ENCODE measurements around the gene SH3YL1.

DNA sequence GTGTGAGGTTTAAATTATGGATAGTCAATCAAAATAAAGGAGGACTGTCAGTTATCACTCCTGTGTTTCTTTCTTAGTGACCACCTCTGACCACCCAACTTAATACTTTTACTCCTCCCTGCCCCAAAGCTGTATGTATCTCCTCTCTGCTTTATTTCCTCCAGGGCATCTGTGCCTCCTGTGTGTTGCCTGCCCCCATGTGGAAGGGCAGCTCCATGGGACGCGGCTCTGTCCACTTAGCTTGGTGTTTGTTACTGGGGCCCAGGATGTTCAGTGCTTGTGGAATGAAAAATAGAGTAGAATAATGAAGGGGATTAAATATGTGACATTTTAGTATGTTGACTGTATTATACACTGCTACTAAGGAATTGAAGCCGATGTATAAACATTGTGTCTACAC, 10.7 kb upstream of the SH3YL1 start:
- TF ChIP-seq EZH2phosphoT487 (IDR thresholded peaks at IDR 0.05; ENCODE audit: borderline replicate concordance, low read length): no peak
- TF ChIP-seq, protein P1, sequence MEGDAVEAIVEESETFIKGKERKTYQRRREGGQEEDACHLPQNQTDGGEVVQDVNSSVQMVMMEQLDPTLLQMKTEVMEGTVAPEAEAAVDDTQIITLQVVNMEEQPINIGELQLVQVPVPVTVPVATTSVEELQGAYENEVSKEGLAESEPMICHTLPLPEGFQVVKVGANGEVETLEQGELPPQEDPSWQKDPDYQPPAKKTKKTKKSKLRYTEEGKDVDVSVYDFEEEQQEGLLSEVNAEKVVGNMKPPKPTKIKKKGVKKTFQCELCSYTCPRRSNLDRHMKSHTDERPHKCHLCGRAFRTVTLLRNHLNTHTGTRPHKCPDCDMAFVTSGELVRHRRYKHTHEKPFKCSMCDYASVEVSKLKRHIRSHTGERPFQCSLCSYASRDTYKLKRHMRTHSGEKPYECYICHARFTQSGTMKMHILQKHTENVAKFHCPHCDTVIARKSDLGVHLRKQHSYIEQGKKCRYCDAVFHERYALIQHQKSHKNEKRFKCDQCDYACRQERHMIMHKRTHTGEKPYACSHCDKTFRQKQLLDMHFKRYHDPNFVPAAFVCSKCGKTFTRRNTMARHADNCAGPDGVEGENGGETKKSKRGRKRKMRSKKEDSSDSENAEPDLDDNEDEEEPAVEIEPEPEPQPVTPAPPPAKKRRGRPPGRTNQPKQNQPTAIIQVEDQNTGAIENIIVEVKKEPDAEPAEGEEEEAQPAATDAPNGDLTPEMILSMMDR (IDR thresholded peaks at IDR 0.05; ENCODE audit: low read depth, low read length, poor library complexity, severe bottlenecking): no peak
